ENCODE measurements around the gene LIX1L.
A peak's percentile ranks its signal among the peaks of the same experiment; 100 is the strongest.

The LIX1L gene

GRCh38 chr1:145891143-145891542, 66.7 kb downstream of the LIX1L start:
- H3K4me1 Mint-ChIP-seq (ENCODE audit: low read depth): peaks cover 4% of the 10 kb centered on the region

GRCh38 chr1:145889722-145890121, 68.1 kb downstream of the LIX1L start:
- Mint-ChIP-seq H3K27me3 (ENCODE audit: low read depth) (peaks cover 8% of the 10 kb centered on the region), H3K4me3 (no peak overlapping the region), H3K9me3 (no peaks in the 10 kb centered on the region), H3K4me1 (ENCODE audit: low read depth) (peaks cover 12% of the 10 kb centered on the region), H3K27ac (no peak overlapping the region), H3K36me3 (ENCODE audit: low read depth) (no peaks in the 10 kb centered on the region)

More at GRCh38 chr1:145891143-145891542, 66.7 kb downstream of the LIX1L start:
- Mint-ChIP-seq H3K36me3 (ENCODE audit: low read depth) (no peaks in the 10 kb centered on the region), H3K9me3 (no peaks in the 10 kb centered on the region), H3K4me3 (no peak overlapping the region), H3K27ac (no peak overlapping the region), H3K27me3 (ENCODE audit: low read depth) (no peaks in the 10 kb centered on the region)

GRCh38 chr1:145887631-145888030, 70.2 kb downstream of the LIX1L start:
- no peak overlapping the region for H3K4me3 Mint-ChIP-seq
- no peaks in the 10 kb centered on the region for H3K9me3 Mint-ChIP-seq
- H3K4me1 Mint-ChIP-seq (ENCODE audit: low read depth): peaks cover 13% of the 10 kb centered on the region
- H3K27ac Mint-ChIP-seq: no peak overlapping the region
- H3K36me3 Mint-ChIP-seq (ENCODE audit: low read depth): no peaks in the 10 kb centered on the region
- peaks cover 26% of the 10 kb centered on the region for H3K27me3 Mint-ChIP-seq (ENCODE audit: low read depth)

- Mint-ChIP-seq H3K4me3 (peak overlapping the region; percentile 76), H3K9me3 (no peaks in the 10 kb centered on the region), H3K27ac (no peak overlapping the region), H3K27me3 (ENCODE audit: low read depth) (peaks cover 28% of the 10 kb centered on the region), H3K36me3 (ENCODE audit: low read depth) (no peaks in the 10 kb centered on the region), H3K4me1 (ENCODE audit: low read depth) (peaks cover 12% of the 10 kb centered on the region)
Measured at GRCh38 chr1:145886816-145887215, 71.0 kb downstream of the LIX1L start.

GRCh38 chr1:145886390-145886789, 71.4 kb downstream of the LIX1L start:
- H3K4me3 Mint-ChIP-seq: peak overlapping the region; percentile 76
- no peaks in the 10 kb centered on the region for H3K36me3 Mint-ChIP-seq (ENCODE audit: low read depth)
- no peaks in the 10 kb centered on the region for H3K9me3 Mint-ChIP-seq
- peaks cover 30% of the 10 kb centered on the region for H3K27me3 Mint-ChIP-seq (ENCODE audit: low read depth)
- peaks cover 12% of the 10 kb centered on the region for H3K4me1 Mint-ChIP-seq (ENCODE audit: low read depth)
- H3K27ac Mint-ChIP-seq: no peak overlapping the region

- H3K4me1 Mint-ChIP-seq (ENCODE audit: low read depth): peaks cover 12% of the 10 kb centered on the region
- peak within 1 kb of the TSS; percentile 7 for H3K27ac Mint-ChIP-seq
- no peaks in the 10 kb centered on the region for H3K9me3 Mint-ChIP-seq
- H3K27me3 Mint-ChIP-seq (ENCODE audit: low read depth): peaks cover 33% of the 10 kb centered on the region
- peak within 1 kb of the TSS; percentile 76 for H3K4me3 Mint-ChIP-seq
- no peaks in the 10 kb centered on the region for H3K36me3 Mint-ChIP-seq (ENCODE audit: low read depth)
Measured at GRCh38 chr1:145885738-145886287, 72.0 kb downstream of the LIX1L start, which contains the start of gene ANKRD35. Gene ANKRD35 (minus strand): TSS chr1:145885866. CDS start chr1:145885758, 108 bp downstream.

GRCh38 chr1:145884675-145885074, 73.1 kb downstream of the LIX1L start:
- peak overlapping the region; percentile 76 for H3K4me3 Mint-ChIP-seq
- no peak overlapping the region for H3K27ac Mint-ChIP-seq
- peaks cover 15% of the 10 kb centered on the region for H3K4me1 Mint-ChIP-seq (ENCODE audit: low read depth)

More at GRCh38 chr1:145884675-145885074, 73.1 kb downstream of the LIX1L start:
- Mint-ChIP-seq H3K9me3 (no peaks in the 10 kb centered on the region), H3K36me3 (ENCODE audit: low read depth) (no peaks in the 10 kb centered on the region), H3K27me3 (ENCODE audit: low read depth) (peaks cover 33% of the 10 kb centered on the region)
